Retina (tissue), 1 donor: ENCODE data around the gene ZNF428.
"Not testable (repeated sequence)": the region's sequence is repeated elsewhere in the genome, so short reads cannot be mapped to it uniquely, and the experiment has no call there.

Experiments
- DNase-seq: peaks from one replicate; pipeline ENCODE4 v3.0.0-alpha.2; 2016

ZNF428 gene

GRCh38 chr19:43591904-43592772, 27.3 kb downstream of the ZNF428 start:
- DNase-seq = no peak

DNA sequence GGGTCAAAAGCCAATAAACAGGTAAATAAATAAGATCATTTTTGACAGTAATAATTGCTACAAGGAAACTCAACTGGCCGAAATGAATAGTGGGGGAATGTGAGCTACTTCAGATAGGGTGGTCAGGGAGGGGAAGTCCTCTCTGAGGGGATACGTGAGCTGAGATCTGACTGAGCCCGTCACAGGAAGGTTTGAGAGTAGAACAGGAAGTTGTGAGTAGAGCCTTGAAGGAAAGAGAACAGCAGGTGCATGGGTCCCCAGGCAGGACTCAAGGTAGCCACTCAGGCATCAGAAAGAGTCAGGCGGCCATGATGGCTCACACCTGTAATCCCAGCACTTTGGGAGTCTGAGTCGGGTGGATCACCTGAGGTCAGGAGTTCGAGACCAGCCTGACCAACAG, 29.8 kb downstream of the ZNF428 start:
- DNase-seq = no peak

DNA sequence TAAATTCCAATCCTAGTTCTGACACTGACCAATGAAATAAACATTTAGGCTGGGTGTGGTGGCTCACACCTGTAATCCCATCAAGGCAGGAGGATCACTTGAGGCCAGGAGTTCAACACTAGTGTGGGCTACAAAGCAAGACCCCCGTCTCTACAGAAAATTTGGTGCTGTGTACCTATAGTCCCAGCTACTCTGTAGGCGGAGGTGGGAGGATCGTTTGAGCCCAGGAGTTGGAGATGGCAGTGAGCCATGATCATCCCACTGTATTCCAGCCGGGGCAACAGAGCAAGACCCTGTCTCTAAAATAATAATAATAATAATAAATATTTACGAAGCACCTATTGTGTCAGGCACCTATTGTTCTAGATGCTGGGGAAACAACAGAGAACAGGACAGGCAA, 30.2 kb downstream of the ZNF428 start:
- no peak for DNase-seq

GRCh38 chr19:43587029-43587428, 32.4 kb downstream of the ZNF428 start:
- not testable (repeated sequence) for DNase-seq

- no peak for DNase-seq
Observed at GRCh38 chr19:43586346-43586745, 33.1 kb downstream of the ZNF428 start.

GRCh38 chr19:43584484-43584883, 34.9 kb downstream of the ZNF428 start:
- no peak for DNase-seq

GRCh38 chr19:43582495-43582894, 36.9 kb downstream of the ZNF428 start:
- DNase-seq = no peak

DNA sequence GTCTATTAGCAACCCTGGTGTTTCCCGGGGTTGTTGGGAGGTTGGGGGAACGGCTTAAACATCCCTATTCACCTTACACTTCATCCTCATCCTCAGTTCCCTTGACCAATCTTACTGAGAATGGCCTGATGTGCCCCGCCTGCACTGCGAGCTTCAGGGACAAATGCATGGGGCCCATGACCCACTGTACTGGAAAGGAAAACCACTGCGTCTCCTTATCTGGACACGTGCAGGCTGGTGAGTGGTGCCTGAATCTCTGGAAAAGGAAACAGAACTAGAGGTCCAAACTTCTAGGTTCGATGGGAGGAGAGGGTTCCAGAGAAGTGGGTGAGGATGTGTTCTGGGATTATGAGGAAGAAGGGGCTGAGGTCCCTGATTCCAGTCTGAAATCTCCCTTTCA, 38.0 kb downstream of the ZNF428 start:
- no peak for DNase-seq

GRCh38 chr19:43578787-43579186, 40.6 kb downstream of the ZNF428 start:
- DNase-seq = no peak

DNA sequence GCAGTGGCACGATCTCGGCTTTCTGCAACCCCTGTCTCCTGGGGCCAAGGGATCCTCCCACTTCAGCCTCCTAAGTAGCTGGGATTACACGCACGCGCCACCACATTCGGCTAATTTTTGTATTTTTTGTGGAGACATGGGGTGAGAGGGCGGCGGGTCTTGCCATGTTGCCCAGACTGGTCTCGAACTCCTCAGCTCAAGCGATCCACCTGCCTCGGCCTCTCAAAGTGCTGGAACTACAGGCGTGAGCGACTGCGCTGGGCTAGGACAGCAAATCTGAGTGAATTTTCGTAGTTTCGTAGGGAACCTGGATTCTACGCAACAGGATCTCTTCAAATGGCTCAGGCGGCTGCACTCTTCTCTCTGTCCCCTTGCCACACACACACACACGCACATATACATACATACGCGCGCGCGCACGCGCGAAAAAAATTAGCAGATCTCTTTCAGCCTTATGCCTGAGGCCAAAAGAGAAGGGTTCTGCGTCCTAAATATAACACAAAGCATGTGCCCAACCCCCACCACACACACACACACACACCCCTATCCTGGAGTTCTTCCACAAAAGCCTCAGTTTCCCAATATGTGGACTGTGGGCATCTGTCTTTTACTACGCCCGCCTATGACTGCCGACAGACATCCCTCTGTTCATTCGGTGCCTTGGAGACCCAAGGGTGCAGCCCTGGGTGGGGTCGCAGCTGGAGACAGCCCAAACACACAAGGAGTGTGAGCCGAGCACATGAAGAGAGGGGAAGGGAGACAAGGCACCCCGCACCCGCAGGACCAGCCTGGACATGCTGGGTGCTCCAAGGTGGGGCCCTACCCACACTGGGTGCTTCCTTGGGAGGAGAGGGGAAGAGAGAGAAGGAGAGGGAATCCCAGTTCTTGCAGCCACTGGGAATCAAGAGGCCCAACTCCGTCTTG, 43.2 kb downstream of the ZNF428 start:
- DNase-seq = no peak

- DNase-seq = peak; percentile 97
Observed at GRCh38 chr19:43575156-43575950, 44.1 kb downstream of the ZNF428 start, which contains the start of the genes PINLYP and XRCC1. TSS of gene PINLYP (plus strand) at chr19:43575801. CDS start at chr19:43577192, 1,391 bp downstream. TSS of gene XRCC1 (minus strand) at chr19:43575527. CDS start at chr19:43575458, 69 bp downstream.

- DNase-seq = no peak
Observed at GRCh38 chr19:43574424-43575155, 44.8 kb downstream of the ZNF428 start.

GRCh38 chr19:43572171-43572588, 47.2 kb downstream of the ZNF428 start:
- no peak for DNase-seq

GRCh38 chr19:43570174-43570791, 49.1 kb downstream of the ZNF428 start:
- no peak for DNase-seq

- DNase-seq = no peak
Observed at GRCh38 chr19:43569657-43570056, 49.8 kb downstream of the ZNF428 start.

DNA sequence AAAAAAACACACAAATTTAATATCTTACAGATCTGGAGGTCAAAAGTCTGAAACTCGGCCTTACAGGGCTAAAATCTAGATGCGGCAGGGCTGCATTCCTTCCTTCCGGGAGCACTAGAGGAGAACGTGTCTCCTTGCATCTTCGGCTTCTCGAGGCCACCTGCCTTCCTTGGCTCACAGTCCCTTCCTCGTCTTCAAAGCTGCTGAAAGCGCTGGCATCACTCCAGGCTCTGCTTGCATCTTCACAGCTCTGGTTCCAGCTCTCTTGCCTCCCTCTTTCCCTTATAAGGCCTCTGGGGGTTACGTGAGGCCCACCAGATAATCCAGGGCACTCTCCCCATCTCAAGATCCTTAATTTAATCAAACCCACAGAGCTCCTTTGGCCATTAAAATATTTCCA, 54.6 kb downstream of the ZNF428 start:
- no peak for DNase-seq

GRCh38 chr19:43563816-43564457, 55.5 kb downstream of the ZNF428 start:
- DNase-seq = no peak

DNA sequence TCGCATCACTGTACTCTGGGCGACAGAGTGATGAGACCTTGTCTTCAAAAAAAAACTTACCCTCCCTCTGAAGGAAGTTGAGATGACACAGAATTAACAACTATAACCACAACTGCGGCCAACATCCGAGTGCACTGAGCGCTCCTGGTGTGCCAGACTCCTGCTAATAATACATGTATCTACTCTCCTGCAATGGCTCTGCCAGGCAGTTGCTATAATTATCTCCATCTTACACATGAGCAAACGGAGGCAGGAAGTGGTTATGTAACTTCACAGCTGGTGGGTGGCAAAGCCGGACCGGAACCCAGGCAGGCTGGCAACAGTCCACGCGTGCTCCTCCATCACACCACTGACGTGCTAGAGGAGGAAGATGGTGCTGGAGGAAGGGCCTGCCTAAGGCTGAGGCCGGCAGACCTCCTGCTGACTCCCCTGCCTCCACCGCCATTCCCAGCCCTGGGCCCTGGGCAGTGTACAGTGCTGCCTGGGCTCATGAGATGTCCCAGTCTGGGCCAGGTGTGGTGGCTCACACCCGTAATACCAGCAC, 56.7 kb downstream of the ZNF428 start:
- no peak for DNase-seq

- no peak for DNase-seq
Observed at GRCh38 chr19:43562226-43562697, 57.2 kb downstream of the ZNF428 start.
